ENCODE data around the gene ABCG1.

The ABCG1 gene

GRCh38 chr21:42308161-42308913 is 89.4 kb downstream of the ABCG1 start:
- DNase-seq (ENCODE audit: low read depth) = no peak

- no peak for DNase-seq (ENCODE audit: low read depth)
Observed at GRCh38 chr21:42308914-42309752, 90.2 kb downstream of the ABCG1 start.

DNA sequence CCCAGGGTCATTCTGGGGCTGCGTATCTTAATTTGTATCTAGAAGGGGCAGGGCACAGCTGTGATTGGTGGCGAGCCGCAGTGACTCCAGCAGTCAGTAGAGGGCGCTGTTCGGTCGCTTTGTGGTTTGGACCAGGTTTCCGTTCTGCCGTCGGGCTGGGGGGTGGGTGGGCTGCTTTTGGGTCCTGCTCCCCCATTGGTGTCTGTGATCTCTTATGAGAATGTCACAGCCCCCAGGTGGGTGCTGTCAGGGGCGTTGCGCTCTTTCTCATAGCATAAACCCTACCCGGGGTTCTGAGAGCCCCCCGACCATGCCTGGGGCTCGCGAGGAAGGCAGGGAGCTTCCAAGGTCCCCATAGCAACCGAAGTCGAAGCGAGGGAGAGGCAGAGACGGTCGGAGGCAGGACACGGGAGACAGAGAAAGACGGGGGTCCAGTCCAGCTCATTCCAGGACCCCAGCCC is 90.8 kb downstream of the ABCG1 start:
- DNase-seq (ENCODE audit: low read depth) = peak; percentile 46

DNA sequence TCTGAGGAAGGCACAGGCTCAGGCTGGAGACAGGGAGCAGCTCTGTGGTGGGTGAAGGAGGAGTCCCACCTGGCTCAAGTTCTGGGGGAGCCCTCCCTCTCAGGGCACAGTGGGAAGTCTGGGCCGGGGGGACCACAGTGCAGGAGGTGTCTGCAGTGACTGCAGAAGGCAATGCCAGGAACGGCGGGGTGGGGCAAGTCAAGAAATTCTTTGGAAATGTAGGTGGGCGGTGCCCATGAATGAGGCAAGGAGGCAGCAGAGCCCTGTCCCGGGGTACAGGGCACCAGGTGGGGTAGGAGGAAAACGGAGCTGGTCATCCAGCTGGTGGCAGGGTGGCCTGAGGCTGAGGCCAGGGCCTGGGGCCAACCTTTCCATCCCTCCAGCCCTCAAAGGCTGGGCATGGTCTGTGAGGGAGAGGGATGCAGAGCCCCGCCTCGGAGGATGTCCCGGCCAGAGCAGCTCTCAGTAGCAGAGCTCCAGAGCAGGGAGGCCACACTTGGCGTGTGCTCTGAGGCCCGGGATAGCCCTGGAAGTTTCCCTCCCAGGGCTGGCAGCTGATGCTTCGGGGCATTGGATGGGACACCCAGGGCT is 91.6 kb downstream of the ABCG1 start:
- no peak for DNase-seq (ENCODE audit: low read depth)

DNA sequence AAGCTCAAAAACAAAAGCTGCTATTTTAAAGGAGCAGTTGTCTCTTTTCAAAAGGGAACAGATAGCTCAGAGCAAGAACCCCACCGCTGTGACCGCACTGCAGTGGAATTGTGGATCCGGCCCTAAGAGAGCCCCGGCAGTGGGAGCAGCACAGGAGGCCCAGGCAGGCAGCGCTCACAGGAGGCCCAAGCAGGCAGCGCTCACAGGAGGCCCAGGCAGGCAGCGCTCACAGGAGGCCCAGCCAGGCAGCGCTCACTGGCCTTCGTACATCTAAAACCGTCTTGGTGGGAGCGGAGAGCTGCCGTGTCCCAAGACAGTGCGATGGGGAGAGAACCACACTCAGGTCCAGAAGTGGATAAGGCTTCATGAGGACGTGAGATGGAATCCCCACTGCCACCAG is 92.2 kb downstream of the ABCG1 start:
- DNase-seq (ENCODE audit: low read depth) = no peak

- no peak for DNase-seq (ENCODE audit: low read depth)
Observed at GRCh38 chr21:42311816-42312625, 93.1 kb downstream of the ABCG1 start.

GRCh38 chr21:42312626-42313104 is 93.7 kb downstream of the ABCG1 start:
- no peak for DNase-seq (ENCODE audit: low read depth)

- DNase-seq (ENCODE audit: low read depth) = no peak
Observed at GRCh38 chr21:42313501-42313969, 94.6 kb downstream of the ABCG1 start.

DNA sequence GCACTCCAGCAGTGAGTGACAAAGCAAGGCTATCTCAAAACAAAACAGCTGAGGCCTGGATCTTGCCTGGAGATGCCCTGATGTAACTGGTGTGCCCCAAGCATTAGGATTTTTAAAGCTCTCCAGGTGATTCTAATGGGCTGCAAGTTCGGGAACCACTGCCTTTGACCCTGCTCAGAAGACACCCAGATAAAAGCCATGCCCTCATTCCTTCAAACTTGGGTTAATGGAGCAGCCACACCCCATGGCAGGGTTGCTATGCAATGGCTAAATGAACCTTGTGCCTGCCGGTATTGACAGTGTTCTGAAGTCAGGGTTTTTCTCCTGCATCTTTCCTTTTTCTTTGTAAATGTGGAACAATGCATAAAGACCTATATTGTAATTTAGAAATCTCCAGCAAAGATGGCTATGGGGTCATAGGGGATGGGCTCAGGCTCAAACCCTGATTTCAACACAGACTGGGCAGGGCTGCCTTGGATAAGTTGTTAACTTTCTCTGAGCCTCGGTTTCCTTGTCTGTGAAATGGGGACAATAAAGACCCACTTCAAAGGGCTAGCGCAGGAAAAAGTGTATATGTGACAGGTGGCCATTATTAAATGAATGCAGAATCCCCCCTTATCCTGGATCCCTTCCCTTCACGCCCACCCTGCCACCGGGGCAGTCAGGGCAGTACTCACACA is 95.8 kb downstream of the ABCG1 start:
- no peak for DNase-seq (ENCODE audit: low read depth)

DNA sequence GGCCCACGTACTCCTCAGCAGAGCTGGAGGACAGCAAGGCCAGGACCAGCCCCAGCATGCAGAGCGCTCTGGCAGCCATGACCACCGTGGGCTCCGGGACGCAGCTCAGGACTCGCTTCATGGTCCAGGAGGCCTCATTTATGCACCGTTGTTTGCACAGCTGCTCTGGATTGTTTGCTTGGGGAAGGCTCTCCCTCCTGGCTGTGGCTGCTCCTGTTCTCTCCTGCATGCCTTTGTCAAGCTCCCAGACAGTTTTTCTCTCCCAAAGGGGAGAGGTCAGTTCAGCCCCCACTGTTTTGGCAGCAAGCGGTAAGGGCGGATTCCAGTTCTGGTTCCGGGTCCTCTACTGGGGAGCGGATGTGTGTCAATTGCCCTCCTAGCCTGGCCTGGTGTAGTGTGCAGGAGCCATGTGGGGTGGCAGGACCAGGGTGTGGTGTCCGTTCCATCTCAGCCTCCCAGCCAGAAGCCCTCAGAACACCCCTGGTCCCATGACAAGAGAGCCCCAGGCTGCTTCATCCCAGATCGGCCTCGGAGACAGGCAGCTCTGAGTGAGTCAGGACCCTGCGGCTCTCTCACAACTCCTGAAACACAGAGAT is 96.5 kb downstream of the ABCG1 start, which contains the start of gene TFF3:
Gene TFF3, minus strand, starts transcription at position 114 of the 596 bp plus-strand sequence. Its CDS starts 35 bp downstream, at position 79.
- no peak for DNase-seq (ENCODE audit: low read depth)

GRCh38 chr21:42316891-42317290 is 98.0 kb downstream of the ABCG1 start:
- no peak for DNase-seq (ENCODE audit: low read depth)

DNA sequence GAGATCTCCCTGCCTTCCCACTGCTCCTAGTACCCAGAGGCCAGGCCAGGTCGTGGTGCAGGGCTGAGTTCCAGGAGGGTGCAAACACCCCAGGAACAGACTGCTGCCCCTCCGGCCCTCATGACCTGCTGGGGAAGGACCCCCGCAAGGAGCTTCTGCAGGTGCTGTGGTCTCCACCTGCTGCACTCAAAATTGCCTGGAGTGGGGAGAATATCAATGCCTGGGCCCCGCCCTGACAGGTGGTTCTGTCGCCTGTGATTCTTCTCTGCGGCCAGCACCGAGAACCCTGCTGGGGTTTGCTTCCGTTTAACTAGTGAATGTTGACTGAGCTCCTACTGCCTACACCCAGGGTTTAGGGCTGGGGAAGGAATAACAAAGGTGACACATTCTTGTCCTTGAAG is 98.4 kb downstream of the ABCG1 start:
- no peak for DNase-seq (ENCODE audit: low read depth)

DNA sequence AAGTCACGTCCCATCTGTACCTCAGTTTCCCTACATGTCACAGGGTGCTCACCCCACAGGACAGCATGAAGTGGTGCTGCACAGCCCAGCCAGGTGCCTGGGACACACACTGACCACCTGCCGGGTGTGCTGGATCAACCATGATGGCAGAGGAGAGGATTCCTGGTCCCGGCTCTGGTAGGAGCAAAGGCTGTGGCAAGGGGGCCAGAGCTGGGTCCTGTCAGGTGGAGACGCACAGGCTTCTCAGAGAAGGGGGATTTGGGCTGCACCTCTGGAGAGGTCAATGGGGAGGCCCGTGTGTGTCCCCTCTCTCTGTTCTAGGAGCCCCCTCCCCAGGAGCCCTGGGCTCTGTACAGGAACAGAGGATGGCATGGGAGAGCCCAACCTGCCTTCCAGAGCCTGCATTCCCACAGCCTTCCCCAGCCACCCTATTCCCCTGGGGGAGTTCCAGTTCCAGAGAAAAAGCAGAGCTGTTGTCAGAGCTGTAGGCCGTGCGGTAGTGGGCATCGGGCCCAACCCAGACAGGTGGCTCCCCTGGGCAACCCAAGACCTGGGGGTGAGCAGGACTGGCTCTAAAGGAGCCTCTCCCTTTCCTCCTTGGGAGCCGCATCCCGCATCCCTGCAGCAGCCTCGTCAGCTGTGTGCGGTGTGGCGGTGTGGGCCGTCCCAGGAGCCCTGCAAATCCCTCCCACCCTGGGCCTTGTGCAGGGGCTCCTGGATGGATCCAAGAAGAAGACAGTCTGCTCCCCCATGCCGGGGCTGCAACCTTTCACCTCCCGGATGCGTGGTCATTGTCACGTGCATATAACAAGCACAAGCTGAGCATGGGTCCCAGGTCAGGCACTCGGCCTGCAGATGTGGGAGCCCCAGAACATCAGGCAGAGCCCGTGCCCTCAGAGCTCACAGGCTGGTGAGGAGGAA is 99.1 kb downstream of the ABCG1 start:
- DNase-seq (ENCODE audit: low read depth) = no peak

DNA sequence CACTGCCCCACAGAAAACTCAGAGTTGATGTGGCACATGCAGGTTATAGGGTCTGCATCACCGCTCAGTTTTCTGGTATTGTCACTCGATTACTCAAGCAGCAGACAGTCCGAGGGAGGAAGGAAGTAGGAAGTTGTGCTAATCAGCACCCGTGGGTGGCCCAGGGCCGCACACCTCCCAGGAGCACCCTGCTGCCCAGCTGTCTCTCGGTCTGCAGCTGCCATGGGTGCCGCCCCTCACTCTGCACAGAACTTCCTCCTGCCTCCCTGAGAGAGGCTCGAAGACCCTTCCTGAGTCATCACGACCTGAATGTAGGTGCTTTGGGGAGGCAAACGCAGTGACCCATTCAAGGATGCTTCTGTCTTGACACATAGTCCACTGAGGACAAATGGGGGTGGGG is 100.4 kb downstream of the ABCG1 start:
- no peak for DNase-seq (ENCODE audit: low read depth)

GRCh38 chr21:42319851-42320572 is 101.1 kb downstream of the ABCG1 start:
- no peak for DNase-seq (ENCODE audit: low read depth)

DNA sequence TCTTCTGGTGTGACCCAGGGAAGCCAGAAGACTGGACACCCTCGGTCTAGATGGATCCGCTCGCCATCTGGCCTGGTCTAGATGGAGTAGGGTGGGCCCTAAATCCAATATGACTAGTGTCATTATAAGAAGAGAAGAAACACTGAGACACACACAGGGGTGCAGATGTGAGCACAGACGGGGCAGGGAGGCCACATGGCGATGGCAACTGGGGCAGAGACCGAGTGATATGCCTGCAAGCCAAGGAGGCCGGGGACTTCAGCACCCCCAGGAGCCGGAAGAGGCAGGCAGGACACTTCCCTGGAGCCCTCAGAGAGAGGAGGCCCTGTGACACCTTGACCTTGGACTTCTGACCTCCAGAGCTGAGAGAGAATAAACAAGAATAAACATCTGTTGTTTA is 101.9 kb downstream of the ABCG1 start:
- DNase-seq (ENCODE audit: low read depth) = no peak

DNA sequence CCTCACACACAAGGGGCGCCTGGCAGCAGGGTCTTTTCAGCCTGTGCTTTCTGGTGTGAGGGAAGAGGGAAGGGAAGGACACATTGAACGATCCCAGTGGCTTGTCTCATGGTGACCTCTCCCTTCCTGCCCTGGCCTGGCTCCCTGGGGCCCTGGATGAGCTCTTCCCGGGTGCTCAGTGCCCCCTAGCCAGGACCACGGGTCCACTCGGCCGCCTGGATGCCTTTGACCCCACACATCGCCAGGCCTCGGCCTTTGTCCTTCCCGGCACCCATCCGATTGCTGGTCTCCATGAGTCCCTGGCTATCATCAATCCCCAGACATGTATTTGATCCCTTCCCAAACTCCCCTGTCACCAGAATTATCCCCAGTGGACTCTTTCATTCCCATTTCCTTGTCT is 102.3 kb downstream of the ABCG1 start:
- no peak for DNase-seq (ENCODE audit: low read depth)

DNA sequence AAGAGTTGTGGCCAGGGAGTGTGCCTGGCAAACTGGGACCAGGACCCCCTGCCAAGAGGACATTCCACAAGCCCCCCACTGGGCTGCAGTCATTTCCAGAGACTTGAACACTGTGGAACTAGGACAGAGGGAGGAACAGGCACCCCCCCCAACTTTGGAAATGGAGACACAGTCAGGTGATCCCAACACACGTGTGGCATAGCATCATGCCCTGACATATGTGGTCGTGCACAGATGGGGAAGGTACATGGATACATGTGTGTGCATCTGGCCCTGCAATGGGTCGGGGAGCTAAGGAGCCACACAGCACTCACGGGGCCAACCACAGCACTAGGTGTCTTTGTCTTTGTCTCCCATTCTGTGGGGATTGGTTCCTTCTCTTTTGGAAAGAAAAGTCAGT is 102.9 kb downstream of the ABCG1 start:
- no peak for DNase-seq (ENCODE audit: low read depth)

DNA sequence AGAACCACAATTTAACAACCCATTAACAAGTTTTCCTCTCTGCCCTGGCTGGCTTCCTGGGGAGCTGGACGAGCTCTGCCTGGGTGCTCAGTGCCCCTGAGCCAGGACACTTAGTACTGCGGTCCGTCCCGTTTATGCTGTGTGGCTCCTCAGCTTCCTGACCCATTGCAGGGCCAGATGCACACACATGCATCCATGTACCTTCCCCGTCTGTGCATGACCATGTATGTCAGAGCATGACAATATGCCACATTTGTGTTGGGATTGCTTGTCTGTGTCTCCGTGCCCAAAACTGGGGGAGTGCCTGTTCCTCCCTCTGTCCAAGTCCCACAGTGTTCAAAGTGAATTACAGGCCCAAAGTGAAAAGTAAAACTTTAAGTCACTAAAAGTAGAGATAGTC is 106.0 kb downstream of the ABCG1 start:
- no peak for DNase-seq (ENCODE audit: low read depth)

Data from stimulated activated CD8-positive, alpha-beta memory T cell treated with anti-CD3 and anti-CD28 coated beads, Interleukin-7, amount 100 ng/mL, for 24 hours (primary cell).